Fibroblast of lung (primary cell): ENCODE data around the gene PMM1. TPM values are rescaled to one million over a fixed set of nuclear protein-coding genes. Genes with fewer than 3 reads are reported as not detected.

Source experiments
- DNase-seq, 2 donors: peaks; one replicate each; pipeline versions ENCODE4 v3.0.0 to v3.0.0-alpha.2; 2010; ENCODE audit warnings: low read depth in 2 of 2
- H2AFZ ChIP-seq: 2 replicates; pipeline ENCODE4 v1.5.1; 2012; ENCODE audit warnings: low read length, control low read depth, inconsistent platforms
- H3K27ac ChIP-seq: 2 replicates; pipeline ENCODE4 v1.5.1; 2011; ENCODE audit warnings: low read length, control low read depth; ENCODE audit not compliant: insufficient read depth
- H3K27me3 ChIP-seq: 2 replicates; pipeline ENCODE4 v1.5.1; 2011; ENCODE audit warnings: mild to moderate bottlenecking, low read length; ENCODE audit not compliant: control insufficient read depth, insufficient read depth
- H3K36me3 ChIP-seq: 2 replicates; pipeline ENCODE4 v1.5.1; 2011; ENCODE audit warnings: low read length; ENCODE audit not compliant: control insufficient read depth, insufficient read depth
- H3K4me1 ChIP-seq: 2 replicates; pipeline ENCODE4 v1.5.1; 2011; ENCODE audit warnings: low read length; ENCODE audit not compliant: control insufficient read depth, insufficient read depth; ENCODE audit errors: extremely low read depth
- H3K4me2 ChIP-seq: 2 replicates; pipeline ENCODE4 v1.5.1; 2011; ENCODE audit warnings: low read length, control low read depth; ENCODE audit not compliant: insufficient read depth; ENCODE audit errors: extremely low read depth
- H3K4me3 ChIP-seq, 4 experiments: fragments of 200-600 bp in 1 of 4; sonication (generic) in 1 of 4; replicated peaks in 1 of 4; 2 replicates each; pipeline ENCODE4 v1.5.1; 2011 to 2016; ENCODE audit warnings: low read length in 4 of 4, low read depth in 3 of 4, mild to moderate bottlenecking in 3 of 4, control low read depth in 2 of 4, inconsistent platforms in 1 of 4, mixed read lengths in 1 of 4; ENCODE audit not compliant: insufficient read depth in 1 of 4; ENCODE audit errors: control extremely low read depth in 1 of 4
- H3K79me2 ChIP-seq: 2 replicates; pipeline ENCODE4 v1.5.1; 2012; ENCODE audit warnings: mild to moderate bottlenecking, low read length, inconsistent platforms; ENCODE audit not compliant: control insufficient read depth, insufficient read depth
- H3K9ac ChIP-seq: 2 replicates; pipeline ENCODE4 v1.5.1; 2011; ENCODE audit warnings: mild to moderate bottlenecking, low read length, control low read depth; ENCODE audit not compliant: insufficient read depth
- H3K9me3 ChIP-seq: 2 replicates; pipeline ENCODE4 v1.5.1; 2012; ENCODE audit warnings: low read depth, low read length; ENCODE audit not compliant: control insufficient read depth, insufficient read depth
- H4K20me1 ChIP-seq: 2 replicates; pipeline ENCODE4 v1.5.1; 2011; ENCODE audit warnings: low read length; ENCODE audit not compliant: control insufficient read depth, insufficient read depth; ENCODE audit errors: extremely low read depth
- CTCF ChIP-seq, 2 donors: IDR thresholded peaks in 1 of 2; conservative IDR thresholded peaks in 1 of 2; 1 replicate in 1 of 2; 2 replicates in 1 of 2; pipeline ENCODE4 v1.5.1; 2011 to 2012; ENCODE audit warnings: low read length in 2 of 2, control low read depth in 1 of 2, inconsistent platforms in 1 of 2, low read depth in 1 of 2, mild to moderate bottlenecking in 1 of 2
- EZH2 ChIP-seq: IDR thresholded peaks from 2 replicates; pipeline ENCODE4 v1.5.1; 2012; ENCODE audit warnings: low read length, control low read depth, mild to moderate bottlenecking; ENCODE audit errors: missing control alignments
- polyA plus RNA-seq, 2 donors: library from polyadenylated mRNA; depleted of rRNA in 1 of 2; stranded (reverse) in 1 of 2; unstranded in 1 of 2; fragments of >200 nt; gene quantifications; 2 replicates each; pipeline ENCODE4 v1.2.1, GENCODE V29; 2011 to 2012; ENCODE audit warnings: missing spikeins in 1 of 2
- total RNA-seq: library from RNA; depleted of rRNA; stranded (reverse); fragments of >200 nt; gene quantifications from 2 replicates; pipeline ENCODE4 v1.2.1, GENCODE V29; 2014

Gene PMM1
- total and polyA plus RNA-seq, 2 donors (not counting 1 experiment from before 2014, with no cell fraction given): 32.4 to 110 TPM

GRCh38 chr22:41578818-41579217, 10.8 kb downstream of the PMM1 start:
- H3K9me3 ChIP-seq: no peaks in the 10 kb centered on the region
- H3K27me3 ChIP-seq: no peaks in the 10 kb centered on the region
- no peak overlapping the region for H3K27ac ChIP-seq
- TF ChIP-seq EZH2 (no peak), CTCF (conservative IDR thresholded peaks at IDR 0.05 in 1 of 2, IDR thresholded peaks at IDR 0.05 in 1 of 2; ENCODE audit: low read depth in 1 of 2, low read length in 2 of 2) (no peak)
- H3K9ac ChIP-seq: no peak overlapping the region
- H3K4me1 ChIP-seq: peaks cover 10% of the 10 kb centered on the region
- H3K79me2 ChIP-seq: no peaks in the 10 kb centered on the region
- DNase-seq: no peak
- peaks cover 28% of the 10 kb centered on the region for H3K36me3 ChIP-seq
- no peak overlapping the region for H3K4me3 ChIP-seq
- H3K4me2 ChIP-seq: no peak overlapping the region
- H2AFZ ChIP-seq: no peak overlapping the region
- no peaks in the 10 kb centered on the region for H4K20me1 ChIP-seq

- Histone ChIP-seq H3K9ac (no peak overlapping the region), H3K79me2 (no peaks in the 10 kb centered on the region), H3K4me3 (no peak overlapping the region), H3K9me3 (no peaks in the 10 kb centered on the region), H3K4me2 (no peak overlapping the region), H3K36me3 (peaks cover 28% of the 10 kb centered on the region), H3K4me1 (peaks cover 10% of the 10 kb centered on the region), H2AFZ (no peak overlapping the region), H4K20me1 (no peaks in the 10 kb centered on the region), H3K27me3 (no peaks in the 10 kb centered on the region), H3K27ac (no peak overlapping the region)
- no peak for TF ChIP-seq CTCF (conservative IDR thresholded peaks at IDR 0.05 in 1 of 2, IDR thresholded peaks at IDR 0.05 in 1 of 2; ENCODE audit: low read depth in 1 of 2, low read length in 2 of 2)
- no peak for TF ChIP-seq EZH2
- DNase-seq: no peak
Observed at GRCh38 chr22:41578114-41578513, 11.5 kb downstream of the PMM1 start.

- no peak overlapping the region for H2AFZ ChIP-seq
- peaks cover 10% of the 10 kb centered on the region for H3K4me1 ChIP-seq
- peak; percentile 55 to 78 for TF ChIP-seq CTCF (conservative IDR thresholded peaks at IDR 0.05 in 1 of 2, IDR thresholded peaks at IDR 0.05 in 1 of 2; ENCODE audit: low read depth in 1 of 2, low read length in 2 of 2)
- no peak for TF ChIP-seq EZH2
- H3K9me3 ChIP-seq: no peaks in the 10 kb centered on the region
- no peak overlapping the region for H3K27ac ChIP-seq
- H3K4me2 ChIP-seq: no peak overlapping the region
- H4K20me1 ChIP-seq: no peaks in the 10 kb centered on the region
- H3K79me2 ChIP-seq: no peaks in the 10 kb centered on the region
- DNase-seq: peak; percentile 34 to 68
- no peak overlapping the region for H3K4me3 ChIP-seq
- H3K9ac ChIP-seq: no peak overlapping the region
- H3K27me3 ChIP-seq: no peaks in the 10 kb centered on the region
- peaks cover 25% of the 10 kb centered on the region for H3K36me3 ChIP-seq
Observed at GRCh38 chr22:41576877-41577276, 12.8 kb downstream of the PMM1 start.
